ENCODE results near the gene PCGF6. TPM values are rescaled to one million over a fixed set of nuclear protein-coding genes. Genes with fewer than 3 reads are reported as not detected.

PCGF6 gene
- total and polyA plus RNA-seq, 2 donors (not counting 1 experiment from before 2014, with no cell fraction given): 3.5 to 7.4 TPM

- TF ChIP-seq EZH2 (IDR thresholded peaks at IDR 0.05; ENCODE audit: borderline replicate concordance, insufficient read depth, low read depth, low read length, poor library complexity, severe bottlenecking) (no peak), CTCF (IDR thresholded peaks at IDR 0.05) (no peak)
- Histone ChIP-seq H3K79me2 (ENCODE audit: control insufficient read depth, insufficient read depth, low read length) (no peaks in the 10 kb centered on the region), H3K4me2 (replicated peaks; ENCODE audit: low read depth, low read length, poor library complexity, severe bottlenecking) (peak within 1 kb of the TSS; percentile 68), H3K4me1 (ENCODE audit: control insufficient read depth in 2 of 2, insufficient read depth in 2 of 2, low read length in 2 of 2) (peaks cover 12 to 21% of the 10 kb centered on the region in 2 donors), H3K9ac (ENCODE audit: low read length) (peak within 1 kb of the TSS; percentile 11), H4K20me1 (ENCODE audit: control insufficient read depth, insufficient read depth, low read length, poor library complexity, severe bottlenecking) (no peaks in the 10 kb centered on the region), H3K36me3 (replicated peaks in 1 of 2; ENCODE audit: control extremely low read depth in 1 of 2, control insufficient read depth in 1 of 2, extremely low read depth in 1 of 2, insufficient read depth in 2 of 2, low read length in 1 of 2) (no peaks in the 10 kb centered on the region), H2AFZ (ENCODE audit: insufficient read depth, low read depth, low read length, poor library complexity, severe bottlenecking) (peak within 1 kb of the TSS; percentile 54), H3K9me3 (ENCODE audit: control extremely low read depth in 1 of 3, control insufficient read depth in 2 of 3, insufficient read depth in 1 of 3, low read length in 2 of 3) (peaks cover 0 to 12% (median 0%) of the 10 kb centered on the region in 3 donors), H3K27ac (ENCODE audit: low read length in 2 of 2) (no peak within 1 kb of the TSS), H3K27me3 (replicated peaks in 1 of 4; ENCODE audit: control extremely low read depth in 1 of 4, control insufficient read depth in 3 of 4, insufficient read depth in 4 of 4, low read length in 3 of 4) (peaks cover 0 to 64% (median 29%) of the 10 kb centered on the region in 4 experiments), H3K4me3 (ENCODE audit: control extremely low read depth in 1 of 5, extremely low read depth in 1 of 5, insufficient read depth in 1 of 5, low read depth in 2 of 5, low read length in 4 of 5) (peak within 1 kb of the TSS in 3 of 5 experiments; percentile 28 to 33 (median 31))
- DNase-seq (peak; percentile 36), ATAC-seq (ENCODE audit: low read depth) (no peak)
- CTCF ChIA-PET: no interaction called here
- H3K4me3 Mint-ChIP-seq: peak within 1 kb of the TSS; percentile 69
- intact Hi-C loops (cut with micrococcal nuclease): no loop called here
- H3K9me3 Mint-ChIP-seq (ENCODE audit: insufficient read depth): no peaks in the 10 kb centered on the region
- WGBS (ENCODE audit: insufficient coverage): 3% methylated on average over 105 of the region's 105 CpGs
- no peak within 1 kb of the TSS for H3K27ac Mint-ChIP-seq
- peaks cover 7% of the 10 kb centered on the region for H3K4me1 Mint-ChIP-seq
- POLR2A ChIA-PET: interaction anchor here (0.6 kb wide), 1 partner anchor 614 kb away, joined by 3 read pairs; no protein-coding TSS in a partner anchor
- H3K27me3 Mint-ChIP-seq: peaks cover 58% of the 10 kb centered on the region
These were observed 73.8 kb downstream of the PCGF6 start, which contains the start of gene INA for GRCh38 chr10:103276896-103277712. Gene INA, plus strand, starts transcription at chr10:103277138. Its CDS starts 74 bp downstream, at chr10:103277212.

Data from B cell (primary cell).